Aorta (tissue), 5 donors: ENCODE measurements around the gene ANXA6. TPM values are rescaled to one million over a fixed set of nuclear protein-coding genes. Genes with fewer than 3 reads are reported as not detected.

Experiments
- ATAC-seq: fragments of 200-7000 bp; cut with Tn5 transposase; one replicate; pipeline ENCODE4 v1.9.1; 2022; ENCODE audit warnings: moderate library complexity; ENCODE audit not compliant: low FRiP score
- DNase-seq, 2 donors: peaks; one replicate each; pipeline ENCODE4 v3.0.0-alpha.2; 2020
- H3K27ac ChIP-seq, 2 donors: one replicate each; pipeline ENCODE4 v1.5.1; 2013; ENCODE audit warnings: low read length in 2 of 2, mild to moderate bottlenecking in 2 of 2, moderate library complexity in 2 of 2, control low read depth in 1 of 2, inconsistent platforms in 1 of 2, low read depth in 1 of 2
- H3K27me3 ChIP-seq, 2 donors: one replicate each; pipeline ENCODE4 v1.6.1; 2013; ENCODE audit warnings: control low read depth in 1 of 2, low read length in 1 of 2, mild to moderate bottlenecking in 1 of 2, moderate library complexity in 1 of 2; ENCODE audit not compliant: insufficient read depth in 2 of 2, control insufficient read depth in 1 of 2
- H3K36me3 ChIP-seq, 2 donors: one replicate each; pipeline ENCODE4 v1.6.1; 2013; ENCODE audit warnings: control low read depth in 1 of 2, low read length in 1 of 2, mild to moderate bottlenecking in 1 of 2; ENCODE audit not compliant: insufficient read depth in 2 of 2, control insufficient read depth in 1 of 2
- H3K4me1 ChIP-seq, 2 donors: one replicate each; pipeline ENCODE4 v1.6.1; 2013; ENCODE audit warnings: low read length in 2 of 2, control low read depth in 1 of 2, mild to moderate bottlenecking in 1 of 2, moderate library complexity in 1 of 2; ENCODE audit not compliant: insufficient read depth in 2 of 2, control insufficient read depth in 1 of 2
- H3K4me3 ChIP-seq, 2 donors: one replicate each; pipeline ENCODE4 v1.5.1; 2013; ENCODE audit warnings: low read length in 2 of 2, control low read depth in 1 of 2, mild to moderate bottlenecking in 1 of 2
- H3K9me3 ChIP-seq: one replicate; pipeline ENCODE4 v1.6.1; 2013; ENCODE audit warnings: mild to moderate bottlenecking, low read length; ENCODE audit not compliant: control insufficient read depth
- WGBS, 2 donors: extraction: QIAGEN DNeasy Blood & Tissue Kit; methylation state at CpG; one replicate each; pipeline ENCODE4 v1.1.7; 2013; 5-methylcytosine and 5-hydroxymethylcytosine counted together
- intact Hi-C, 2 donors: fragments of 100-400 bp; cut with DNase I; formaldehyde crosslinking; loops; one replicate each; pipeline versions ENCODE4 v1.14.2 to v1.15.0; 2022
- polyA plus RNA-seq, 2 donors: library from polyadenylated mRNA; stranded (reverse); fragments of 200-250 nt; gene quantifications; one replicate each; pipeline ENCODE4 v1.2.3, GENCODE V29; 2013
- total RNA-seq, 2 donors: library from RNA; stranded (reverse); fragmentation: NEBNext Ultra II Directional; extraction: Animal tissue kit (Norgen Biotek cat#: 25700); gene quantifications; one replicate each; pipeline ENCODE4 v1.2.1, GENCODE V29; 2021
- donor health status: healthy with polysubstance abuse.
- donor health status: Bipolar disorder and iron deficiency.
- donor health status: DM: no; HTN: no; CAD: no.
- donor health status: DM: no; HTN: no; CAD: no.
- donor health status: DM: yes; HTN: yes; CAD: no.

The ANXA6 gene
- total and polyA plus RNA-seq, 4 donors = 93.4 to 284 (median 232) TPM

DNA sequence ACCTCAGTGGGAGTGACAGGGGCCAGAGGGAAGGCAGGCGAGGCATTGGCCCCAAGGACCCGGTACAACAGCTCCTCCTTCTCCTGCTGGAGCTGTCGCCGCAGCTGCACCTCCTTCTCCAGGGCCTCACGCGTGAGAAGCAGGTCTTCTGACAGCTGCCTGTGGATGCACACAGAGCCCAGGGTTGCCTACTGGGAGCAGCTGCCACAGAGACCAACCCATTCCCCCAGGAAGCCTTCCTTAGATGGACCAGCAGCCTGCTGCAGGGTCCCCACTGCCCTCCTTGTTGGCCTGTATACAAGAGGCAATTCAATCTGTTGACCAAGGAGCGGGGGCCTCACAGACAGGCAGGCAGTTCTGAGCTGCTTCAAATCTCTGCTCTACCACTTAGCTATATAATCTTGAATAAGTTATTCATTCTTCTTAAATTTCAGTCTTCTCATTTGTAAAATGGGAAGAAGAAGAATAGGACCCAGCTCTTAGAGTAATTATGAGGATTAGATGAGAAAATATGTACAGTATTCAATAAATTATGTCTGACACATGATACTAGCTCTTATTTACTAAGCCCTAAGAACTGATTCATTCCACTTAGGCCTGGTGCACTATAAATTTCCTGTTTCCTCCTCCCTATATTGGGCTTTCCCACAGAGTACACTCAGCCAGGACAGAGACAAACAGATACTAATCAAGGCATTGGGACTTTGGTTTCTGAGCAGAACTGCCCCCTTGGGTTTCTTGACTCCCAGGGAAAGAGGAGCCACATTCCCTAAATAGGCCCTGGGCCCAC lies 26.1 kb upstream of the ANXA6 start:
- H3K9me3 ChIP-seq = no peaks in the 10 kb centered on the region
- H3K27me3 ChIP-seq = no peaks in the 10 kb centered on the region
- H3K4me3 ChIP-seq = no peak overlapping the region
- intact Hi-C loops = no loop called here
- no peak overlapping the region for H3K27ac ChIP-seq
- peaks cover 0 to 3% of the 10 kb centered on the region in 2 donors for H3K36me3 ChIP-seq
- no peak for DNase-seq
- no peaks in the 10 kb centered on the region for H3K4me1 ChIP-seq
- WGBS, 2 donors = 87 to 95% methylated on average over 7 of the region's 7 CpGs
- ATAC-seq = no peak

DNA sequence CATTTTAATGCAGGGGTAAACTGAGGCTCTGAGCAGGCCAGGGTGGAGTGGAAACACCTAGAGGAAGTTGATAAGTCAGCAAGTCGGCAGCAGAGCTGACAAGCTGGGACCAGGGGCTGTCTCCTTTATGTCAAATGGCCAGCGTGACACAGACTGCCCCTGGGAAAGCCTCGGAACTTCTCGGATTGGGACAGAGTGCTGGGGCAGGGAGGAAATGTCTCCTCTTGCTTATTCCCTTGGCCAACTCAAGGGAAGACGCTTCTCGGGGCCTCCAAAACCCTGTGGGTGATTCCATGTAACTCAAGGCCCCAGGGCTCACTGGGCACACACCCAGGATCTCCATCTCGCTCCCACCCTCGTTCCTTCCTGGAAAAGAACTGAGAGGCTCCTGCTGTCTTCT lies 25.4 kb upstream of the ANXA6 start:
- Histone ChIP-seq H3K36me3 (peaks cover 0 to 3% of the 10 kb centered on the region in 2 donors), H3K9me3 (no peaks in the 10 kb centered on the region), H3K27me3 (no peaks in the 10 kb centered on the region), H3K27ac (no peak overlapping the region), H3K4me1 (no peaks in the 10 kb centered on the region), H3K4me3 (no peak overlapping the region)
- DNase-seq (no peak), ATAC-seq (no peak)
- WGBS, 2 donors = 90 to 92% methylated on average over 8 of the region's 8 CpGs
- intact Hi-C loops = no loop called here

DNA sequence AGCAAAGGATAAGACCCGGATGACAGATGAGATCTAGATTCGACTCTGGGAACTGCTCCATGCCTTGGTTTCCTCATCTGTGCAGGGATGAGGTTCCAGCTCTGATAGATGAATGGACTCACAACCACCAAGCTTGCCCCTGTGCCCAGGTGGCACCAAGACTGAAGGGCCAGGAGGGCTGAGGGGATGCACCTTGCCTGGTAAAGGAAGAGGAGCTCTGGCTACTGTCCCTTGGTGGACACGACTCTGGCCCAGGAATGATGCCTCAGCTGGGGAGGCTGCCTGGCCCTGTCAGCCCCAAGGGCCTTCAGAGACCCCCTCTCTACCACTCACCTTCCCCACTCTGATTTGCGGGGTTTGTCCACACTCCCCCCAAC lies 24.9 kb upstream of the ANXA6 start:
- H3K27ac ChIP-seq = no peak overlapping the region
- no peaks in the 10 kb centered on the region for H3K27me3 ChIP-seq
- WGBS, 2 donors = 83 to 88% methylated on average over 3 to 4 of the region's 4 CpGs
- H3K9me3 ChIP-seq = no peaks in the 10 kb centered on the region
- DNase-seq = no peak
- intact Hi-C loops = no loop called here
- ATAC-seq = no peak
- no peak overlapping the region for H3K4me3 ChIP-seq
- no peaks in the 10 kb centered on the region for H3K4me1 ChIP-seq
- peaks cover 0 to 3% of the 10 kb centered on the region in 2 donors for H3K36me3 ChIP-seq

- H3K4me3 ChIP-seq = no peak overlapping the region
- H3K27me3 ChIP-seq = no peaks in the 10 kb centered on the region
- H3K9me3 ChIP-seq = no peaks in the 10 kb centered on the region
- H3K4me1 ChIP-seq = no peaks in the 10 kb centered on the region
- DNase-seq (no peak), ATAC-seq (no peak)
- 77 to 79% methylated on average over 4 of the region's 4 CpGs for WGBS, 2 donors
- intact Hi-C loops = no loop called here
- H3K36me3 ChIP-seq = peaks cover 0 to 3% of the 10 kb centered on the region in 2 donors
- no peak overlapping the region for H3K27ac ChIP-seq
Measured at GRCh38 chr5:151181818-151182523, 24.4 kb upstream of the ANXA6 start.

DNA sequence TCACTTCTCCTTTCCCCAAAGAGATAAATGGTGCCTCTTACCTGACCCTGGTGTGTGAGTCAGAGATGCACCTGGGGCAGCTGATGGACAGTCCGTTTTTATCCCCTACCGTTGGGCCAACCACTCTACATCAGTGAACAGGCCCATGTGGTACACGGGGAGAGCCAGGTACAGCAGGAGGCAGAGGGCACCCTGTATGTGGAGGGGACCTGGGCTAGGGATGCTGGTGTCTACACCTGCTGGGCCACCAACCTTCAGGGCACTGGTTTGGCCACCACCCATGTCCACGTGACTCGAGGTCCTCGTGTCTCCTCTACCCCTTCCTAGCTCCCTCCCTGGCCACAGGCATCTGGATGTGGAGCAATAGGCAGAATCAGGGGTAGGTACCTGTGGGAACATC lies 22.7 kb upstream of the ANXA6 start:
- no peaks in the 10 kb centered on the region for H3K9me3 ChIP-seq
- intact Hi-C loops = no loop called here
- peaks cover 0 to 2% of the 10 kb centered on the region in 2 donors for H3K36me3 ChIP-seq
- no peak overlapping the region for H3K27ac ChIP-seq
- no peaks in the 10 kb centered on the region for H3K4me1 ChIP-seq
- DNase-seq = no peak
- ATAC-seq = no peak
- no peaks in the 10 kb centered on the region for H3K27me3 ChIP-seq
- H3K4me3 ChIP-seq = no peak overlapping the region
- 90 to 93% methylated on average over 6 of the region's 6 CpGs for WGBS, 2 donors

- Histone ChIP-seq H3K4me1 (no peaks in the 10 kb centered on the region), H3K36me3 (no peaks in the 10 kb centered on the region), H3K9me3 (no peaks in the 10 kb centered on the region), H3K27ac (no peak overlapping the region), H3K27me3 (no peaks in the 10 kb centered on the region), H3K4me3 (no peak overlapping the region)
- DNase-seq = no peak
- ATAC-seq = no peak
- intact Hi-C loops = no loop called here
- 95 to 96% methylated on average over 4 of the region's 4 CpGs for WGBS, 2 donors
Measured at GRCh38 chr5:151179489-151179840, 21.9 kb upstream of the ANXA6 start.

GRCh38 chr5:151178777-151179488 lies 21.4 kb upstream of the ANXA6 start:
- DNase-seq (no peak), ATAC-seq (no peak)
- Histone ChIP-seq H3K4me1 (no peaks in the 10 kb centered on the region), H3K27me3 (no peaks in the 10 kb centered on the region), H3K36me3 (no peaks in the 10 kb centered on the region), H3K27ac (no peak overlapping the region), H3K4me3 (no peak overlapping the region), H3K9me3 (no peaks in the 10 kb centered on the region)
- 81 to 86% methylated on average over 5 of the region's 5 CpGs for WGBS, 2 donors
- intact Hi-C loops = no loop called here

GRCh38 chr5:151178372-151178771 lies 20.8 kb upstream of the ANXA6 start:
- Histone ChIP-seq H3K27ac (no peak overlapping the region), H3K9me3 (no peaks in the 10 kb centered on the region), H3K36me3 (no peaks in the 10 kb centered on the region), H3K4me1 (no peaks in the 10 kb centered on the region), H3K4me3 (no peak overlapping the region), H3K27me3 (no peaks in the 10 kb centered on the region)
- no peak for DNase-seq
- 96 to 100% methylated on average over 1 of the region's 1 CpG for WGBS, 2 donors
- intact Hi-C loops = no loop called here
- no peak for ATAC-seq
